SKM-1 (cell line): Measurements from ENCODE around the gene KCTD17.
"Not testable (repeated sequence)": the region's sequence is repeated elsewhere in the genome, so short reads cannot be mapped to it uniquely, and the experiment has no call there.

ENCODE experiments used
- DNase-seq: peaks from one replicate; lab custom pipeline; 2025; ENCODE audit not compliant: unreplicated experiment; lab: John Stamatoyannopoulos, UW

Gene KCTD17

GRCh38 chr22:37060801-37061610 lies 9.5 kb downstream of the KCTD17 start:
- DNase-seq = no peak

GRCh38 chr22:37061611-37062375 lies 10.3 kb downstream of the KCTD17 start:
- no peak for DNase-seq

GRCh38 chr22:37062376-37062675 lies 10.8 kb downstream of the KCTD17 start:
- no peak for DNase-seq

GRCh38 chr22:37062702-37063381 lies 11.3 kb downstream of the KCTD17 start:
- no peak for DNase-seq

DNA sequence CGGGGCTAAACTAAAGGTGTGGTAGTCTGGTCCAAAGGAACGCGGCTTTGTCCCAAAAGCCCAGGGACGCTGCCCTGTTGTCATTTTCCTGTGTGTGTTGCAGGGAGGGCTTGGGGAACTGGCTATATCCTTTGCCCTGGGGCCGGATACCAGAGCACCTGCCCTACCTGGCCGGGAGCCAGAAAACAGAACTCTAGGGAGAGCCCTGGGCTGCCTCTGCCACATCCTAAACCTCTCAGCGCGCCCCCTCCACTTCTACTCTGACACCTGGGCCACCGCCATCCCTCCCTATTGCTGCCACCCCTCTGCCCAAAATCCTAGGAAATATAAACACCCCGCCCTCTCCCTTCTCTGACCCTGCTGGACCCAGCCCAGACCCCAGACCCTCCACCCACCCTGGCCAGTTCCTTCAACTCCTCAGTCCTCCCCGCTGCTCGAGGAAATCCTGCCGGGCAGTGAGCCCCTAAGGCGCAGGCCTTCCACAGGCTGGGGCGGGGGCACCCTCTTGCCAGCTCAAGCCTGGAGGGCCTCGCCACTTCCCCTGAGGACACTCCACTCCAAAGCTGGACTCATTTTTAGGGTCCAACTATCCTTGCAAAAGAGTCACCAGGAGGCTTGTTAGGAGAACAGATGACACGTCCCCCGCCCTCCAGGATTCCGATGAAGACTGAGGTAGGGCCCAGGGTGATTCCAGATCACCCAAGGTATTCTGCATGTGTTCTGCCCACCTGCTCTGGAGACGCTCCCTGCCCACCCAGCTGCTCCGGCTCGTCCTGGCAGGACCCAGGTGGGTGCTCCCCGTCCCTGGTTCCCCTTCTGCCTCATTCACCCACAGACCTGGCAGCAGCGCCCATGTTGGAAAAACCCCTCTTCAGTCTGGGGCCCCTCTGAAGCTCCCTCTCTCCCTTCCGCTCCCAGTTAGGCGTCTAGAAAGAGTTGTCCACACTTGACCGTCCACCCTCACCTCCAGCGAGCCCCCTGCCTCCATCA lies 12.2 kb downstream of the KCTD17 start:
- DNase-seq = no peak

DNA sequence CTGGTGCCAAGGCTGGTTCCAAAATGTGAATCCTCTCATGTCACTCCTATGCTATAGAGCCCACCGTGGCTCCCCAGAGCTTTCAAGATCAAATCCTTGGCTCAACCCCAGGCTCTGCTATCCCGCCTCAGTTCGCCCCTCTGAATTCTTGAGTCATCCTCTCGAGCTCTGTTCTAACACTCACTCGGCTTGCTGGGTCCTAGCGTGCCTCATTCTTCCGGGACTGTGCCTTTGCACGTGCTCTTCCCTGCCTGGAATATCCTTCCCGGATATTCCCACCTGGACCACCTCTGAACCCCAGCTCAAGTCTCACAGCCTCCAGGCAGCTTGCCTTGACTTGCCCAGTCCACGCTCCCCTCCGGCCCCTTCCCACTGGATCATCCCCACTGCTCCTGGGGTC lies 13.0 kb downstream of the KCTD17 start:
- no peak for DNase-seq

GRCh38 chr22:37065180-37065579 lies 13.6 kb downstream of the KCTD17 start:
- DNase-seq = no peak

- no peak for DNase-seq
Measured at GRCh38 chr22:37065961-37066360, 14.4 kb downstream of the KCTD17 start.

GRCh38 chr22:37067428-37067827 lies 15.9 kb downstream of the KCTD17 start:
- DNase-seq = no peak

DNA sequence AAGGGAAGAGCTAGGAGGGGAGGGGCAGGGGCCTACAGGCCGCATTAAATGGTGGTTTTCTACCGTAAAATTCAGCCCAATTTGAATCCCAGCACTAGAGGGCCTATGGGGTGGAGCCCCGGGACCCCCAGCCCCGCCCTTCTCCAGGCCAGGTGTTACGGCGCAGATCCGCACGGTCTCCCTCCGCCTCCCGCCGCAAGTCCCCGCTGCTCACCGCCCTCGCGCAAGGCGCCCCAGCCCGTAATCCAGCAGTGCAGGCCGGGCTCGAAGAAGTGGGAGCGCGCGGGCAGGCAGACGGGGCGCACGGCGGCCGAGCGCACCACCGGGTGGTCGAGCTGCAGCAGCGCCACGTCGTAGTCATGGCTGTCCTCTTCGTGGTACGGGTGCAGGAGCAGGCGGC lies 17.3 kb downstream of the KCTD17 start:
- no peak for DNase-seq

DNA sequence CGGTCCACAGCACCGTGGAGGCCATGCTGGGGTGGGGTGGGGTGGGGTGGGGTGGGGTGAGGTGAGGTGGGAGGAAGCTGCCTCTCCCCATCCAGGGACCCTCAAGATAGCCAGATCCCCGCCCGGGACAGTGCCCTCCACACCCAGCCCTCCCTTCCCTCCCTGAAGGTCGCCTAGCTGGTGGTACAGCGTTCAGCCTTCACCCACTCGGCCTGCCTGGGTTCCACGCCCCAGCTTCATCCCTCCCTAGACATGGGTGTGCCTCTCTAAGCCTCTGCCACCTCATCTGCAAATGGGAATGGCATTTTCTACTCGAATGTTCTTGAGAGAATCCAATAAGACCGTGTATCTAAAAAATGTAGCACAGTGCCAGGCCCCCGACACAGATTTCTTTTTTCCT lies 17.8 kb downstream of the KCTD17 start:
- DNase-seq = no peak

- no peak for DNase-seq
Measured at GRCh38 chr22:37069719-37070118, 18.2 kb downstream of the KCTD17 start.

DNA sequence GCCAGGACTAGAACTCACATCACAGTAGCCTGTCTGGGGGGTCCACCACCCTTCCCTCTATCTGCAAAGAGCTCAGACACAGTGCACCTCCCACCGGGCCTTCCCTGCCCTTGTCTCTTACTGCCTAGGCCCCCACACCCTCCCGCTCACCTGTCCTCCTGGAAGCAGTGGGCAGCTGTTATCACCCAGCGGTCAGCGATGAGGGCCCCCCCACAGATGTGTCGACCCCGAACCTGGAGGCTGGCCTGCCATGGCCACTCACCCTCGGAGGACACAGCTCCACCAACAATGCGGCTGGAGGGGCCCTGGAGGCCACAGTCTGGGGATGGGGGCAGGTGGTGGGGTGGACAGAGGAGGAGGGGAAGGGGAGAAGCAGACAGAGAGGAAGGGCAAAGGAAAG lies 18.8 kb downstream of the KCTD17 start:
- DNase-seq = no peak

DNA sequence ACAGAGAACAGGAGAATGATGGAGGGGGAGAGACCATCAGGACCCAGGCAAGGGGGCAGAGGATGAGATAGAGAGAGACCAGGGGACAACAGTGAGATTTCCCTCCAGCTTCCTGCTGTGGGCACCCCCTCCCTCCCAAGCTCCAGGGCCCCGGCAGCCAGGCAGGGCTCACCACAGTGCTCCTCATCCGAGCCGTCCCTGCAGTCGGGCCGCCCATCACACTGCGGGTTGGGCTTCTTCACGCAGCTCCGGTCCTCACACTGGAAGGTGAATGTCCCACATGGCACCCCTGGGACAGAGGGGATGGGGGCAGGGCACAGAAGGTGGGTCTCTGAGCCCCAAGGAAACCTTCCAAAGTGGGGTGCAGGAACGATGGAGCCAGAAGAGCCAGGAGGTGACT lies 19.2 kb downstream of the KCTD17 start:
- no peak for DNase-seq

DNA sequence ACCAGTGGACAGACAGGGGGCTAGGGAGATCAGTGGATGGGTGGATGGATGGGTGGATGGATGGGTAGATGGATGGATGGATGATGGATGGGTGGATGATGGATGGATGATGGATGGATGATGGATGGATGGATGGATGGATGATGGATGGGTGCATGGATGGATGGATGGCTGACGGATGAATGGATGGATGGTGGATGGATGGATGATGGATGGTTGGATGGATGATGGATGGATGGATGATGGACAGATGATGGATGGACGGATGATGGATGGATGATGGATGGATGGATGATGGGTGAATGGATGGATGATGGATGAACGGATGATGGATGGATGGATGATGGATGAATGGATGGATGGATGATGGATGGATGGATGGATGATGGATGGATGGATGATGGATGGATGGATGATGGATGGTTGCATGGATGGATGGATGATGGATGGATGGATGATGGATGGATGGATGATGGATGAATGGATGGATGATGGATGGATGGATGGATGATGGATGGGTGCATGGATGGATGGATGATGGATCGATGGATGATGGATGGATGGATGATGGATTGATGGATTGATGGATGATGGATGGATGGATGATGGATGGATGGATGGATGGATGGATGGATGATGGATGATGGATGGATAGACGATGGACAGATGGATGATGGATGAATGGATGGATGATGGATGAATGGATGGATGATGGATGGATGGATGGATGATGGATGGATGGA lies 20.5 kb downstream of the KCTD17 start:
- not testable (repeated sequence) for DNase-seq

DNA sequence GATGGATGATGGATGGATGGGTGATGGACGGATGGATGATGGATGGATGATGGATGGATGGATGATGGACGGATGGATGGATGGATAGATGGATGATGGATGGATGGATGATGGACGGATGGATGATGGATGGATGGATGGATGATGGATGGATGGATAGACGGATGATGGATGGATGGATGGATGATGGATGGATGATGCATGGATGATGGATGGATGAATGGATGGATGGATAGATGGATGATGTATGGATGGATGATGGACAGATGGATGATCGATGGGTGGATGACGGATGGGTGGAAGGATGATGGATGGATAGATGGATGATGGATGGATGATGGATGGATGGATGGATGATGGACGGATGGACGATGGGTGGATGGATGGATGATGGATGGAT lies 21.1 kb downstream of the KCTD17 start:
- no peak for DNase-seq

GRCh38 chr22:37074537-37074936 lies 23.0 kb downstream of the KCTD17 start:
- DNase-seq = no peak

DNA sequence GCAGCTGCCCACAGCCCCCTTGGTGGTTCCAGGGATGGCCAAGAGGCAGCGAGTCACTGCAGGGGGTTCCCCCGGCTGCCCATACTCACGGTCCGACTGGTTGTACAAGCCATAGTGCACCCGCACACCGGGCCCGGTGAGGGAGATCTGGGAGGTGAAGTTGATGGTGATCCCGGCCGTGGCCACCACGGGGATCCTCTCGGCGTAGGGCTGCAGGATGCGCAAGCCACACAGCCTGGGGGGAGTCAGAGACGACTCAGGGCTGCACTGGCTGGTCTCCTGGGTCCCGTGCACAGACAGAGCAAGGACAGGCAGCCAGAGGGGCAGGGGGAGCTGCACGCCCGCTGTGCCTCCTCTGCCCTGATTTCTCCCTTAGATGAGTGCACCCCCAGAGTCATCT lies 23.5 kb downstream of the KCTD17 start:
- no peak for DNase-seq

GRCh38 chr22:37075822-37076433 lies 24.4 kb downstream of the KCTD17 start:
- DNase-seq = no peak
